Measurements from ENCODE around the gene B9D1. TPM values are rescaled to one million over a fixed set of nuclear protein-coding genes. Genes with fewer than 3 reads are reported as not detected.

B9D1 gene
- total RNA-seq, 1 donor from 2014 or later = 19.0 TPM

DNA sequence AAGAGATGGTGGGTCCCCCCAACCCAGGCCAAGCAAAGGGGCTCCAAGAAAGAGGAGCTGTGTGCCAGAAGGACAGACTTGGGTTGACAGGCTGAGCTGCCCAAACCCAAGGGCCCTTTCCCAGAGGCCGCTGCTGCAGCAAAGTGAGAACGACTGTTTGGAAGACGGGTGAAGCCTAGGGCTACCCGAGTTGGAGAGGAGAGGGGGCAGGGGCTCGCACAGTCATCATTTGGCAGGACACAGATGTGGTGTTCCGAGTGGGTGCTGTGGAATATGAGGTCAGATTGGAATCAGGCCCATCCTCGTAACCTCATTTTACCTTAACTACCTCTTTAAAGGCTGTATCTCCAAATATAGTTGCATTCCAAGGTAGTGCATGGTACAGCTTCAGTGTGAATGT lies 29.8 kb upstream of the B9D1 start:
- no peak for DNase-seq (ENCODE audit: low read depth)
- Histone ChIP-seq H3K36me3 (ENCODE audit: control insufficient read depth, insufficient read depth, low read length) (no peaks in the 10 kb centered on the region), H3K4me3 (ENCODE audit: low read depth, low read length) (no peak overlapping the region), H3K27me3 (ENCODE audit: control insufficient read depth, insufficient read depth, low read length) (no peaks in the 10 kb centered on the region)
- TF ChIP-seq, protein P1, sequence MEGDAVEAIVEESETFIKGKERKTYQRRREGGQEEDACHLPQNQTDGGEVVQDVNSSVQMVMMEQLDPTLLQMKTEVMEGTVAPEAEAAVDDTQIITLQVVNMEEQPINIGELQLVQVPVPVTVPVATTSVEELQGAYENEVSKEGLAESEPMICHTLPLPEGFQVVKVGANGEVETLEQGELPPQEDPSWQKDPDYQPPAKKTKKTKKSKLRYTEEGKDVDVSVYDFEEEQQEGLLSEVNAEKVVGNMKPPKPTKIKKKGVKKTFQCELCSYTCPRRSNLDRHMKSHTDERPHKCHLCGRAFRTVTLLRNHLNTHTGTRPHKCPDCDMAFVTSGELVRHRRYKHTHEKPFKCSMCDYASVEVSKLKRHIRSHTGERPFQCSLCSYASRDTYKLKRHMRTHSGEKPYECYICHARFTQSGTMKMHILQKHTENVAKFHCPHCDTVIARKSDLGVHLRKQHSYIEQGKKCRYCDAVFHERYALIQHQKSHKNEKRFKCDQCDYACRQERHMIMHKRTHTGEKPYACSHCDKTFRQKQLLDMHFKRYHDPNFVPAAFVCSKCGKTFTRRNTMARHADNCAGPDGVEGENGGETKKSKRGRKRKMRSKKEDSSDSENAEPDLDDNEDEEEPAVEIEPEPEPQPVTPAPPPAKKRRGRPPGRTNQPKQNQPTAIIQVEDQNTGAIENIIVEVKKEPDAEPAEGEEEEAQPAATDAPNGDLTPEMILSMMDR (IDR thresholded peaks at IDR 0.05; ENCODE audit: insufficient read depth, low read length, poor library complexity, severe bottlenecking) = no peak

GRCh38 chr17:19391432-19391831 lies 28.9 kb upstream of the B9D1 start:
- TF ChIP-seq, protein P1 (IDR thresholded peaks at IDR 0.05; ENCODE audit: insufficient read depth, low read length, poor library complexity, severe bottlenecking) = no peak
- no peaks in the 10 kb centered on the region for H3K36me3 ChIP-seq (ENCODE audit: control insufficient read depth, insufficient read depth, low read length)
- H3K27me3 ChIP-seq (ENCODE audit: control insufficient read depth, insufficient read depth, low read length) = no peaks in the 10 kb centered on the region
- DNase-seq (ENCODE audit: low read depth) = no peak
- no peak overlapping the region for H3K4me3 ChIP-seq (ENCODE audit: low read depth, low read length)

DNA sequence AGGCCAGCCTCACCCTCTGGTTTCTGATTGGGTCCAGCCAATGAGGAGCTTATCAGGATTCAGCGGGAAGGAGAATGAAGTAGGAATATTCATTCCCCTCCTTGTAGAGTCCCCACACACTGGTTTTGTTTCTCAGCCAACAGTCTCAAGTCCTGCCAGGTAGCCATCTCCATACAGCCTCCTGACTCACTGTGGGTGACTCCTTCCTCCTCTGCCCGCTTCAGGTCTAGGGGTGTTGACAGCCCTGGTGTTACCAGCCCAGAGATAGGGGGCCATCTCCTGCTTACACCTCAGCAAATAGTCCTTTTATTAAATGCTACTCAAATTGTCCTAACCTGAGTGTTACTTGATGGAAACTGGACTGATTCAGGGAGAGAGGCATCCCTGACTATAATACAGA lies 28.4 kb upstream of the B9D1 start:
- Histone ChIP-seq H3K36me3 (ENCODE audit: control insufficient read depth, insufficient read depth, low read length) (no peaks in the 10 kb centered on the region), H3K4me3 (ENCODE audit: low read depth, low read length) (no peak overlapping the region), H3K27me3 (ENCODE audit: control insufficient read depth, insufficient read depth, low read length) (no peaks in the 10 kb centered on the region)
- TF ChIP-seq, protein P1 (IDR thresholded peaks at IDR 0.05; ENCODE audit: insufficient read depth, low read length, poor library complexity, severe bottlenecking) = no peak
- DNase-seq (ENCODE audit: low read depth) = no peak

- H3K4me3 ChIP-seq (ENCODE audit: low read depth, low read length) = no peak overlapping the region
- H3K36me3 ChIP-seq (ENCODE audit: control insufficient read depth, insufficient read depth, low read length) = peaks cover 4% of the 10 kb centered on the region
- TF ChIP-seq, protein P1 (IDR thresholded peaks at IDR 0.05; ENCODE audit: insufficient read depth, low read length, poor library complexity, severe bottlenecking) = no peak
- no peak for DNase-seq (ENCODE audit: low read depth)
- H3K27me3 ChIP-seq (ENCODE audit: control insufficient read depth, insufficient read depth, low read length) = no peaks in the 10 kb centered on the region
Measured at GRCh38 chr17:19388791-19389785, 26.6 kb upstream of the B9D1 start.

GRCh38 chr17:19387921-19388521 lies 25.5 kb upstream of the B9D1 start:
- no peak for DNase-seq (ENCODE audit: low read depth)
- no peak overlapping the region for H3K4me3 ChIP-seq (ENCODE audit: low read depth, low read length)
- no peaks in the 10 kb centered on the region for H3K27me3 ChIP-seq (ENCODE audit: control insufficient read depth, insufficient read depth, low read length)
- peaks cover 4% of the 10 kb centered on the region for H3K36me3 ChIP-seq (ENCODE audit: control insufficient read depth, insufficient read depth, low read length)
- TF ChIP-seq, protein P1 (IDR thresholded peaks at IDR 0.05; ENCODE audit: insufficient read depth, low read length, poor library complexity, severe bottlenecking) = no peak

Data from kidney epithelial cell (primary cell).